ENCODE data around the gene TANC1.

Gene TANC1

GRCh38 chr2:159118115-159118858 is 149.8 kb downstream of the TANC1 start:
- DNase-seq (ENCODE audit: low read depth in 2 of 2), result peak; percentile 51 to 61

- DNase-seq (ENCODE audit: low read depth in 2 of 2), result no peak
Observed at GRCh38 chr2:159118859-159119500, 150.5 kb downstream of the TANC1 start.

GRCh38 chr2:159119652-159120257 is 151.3 kb downstream of the TANC1 start:
- DNase-seq (ENCODE audit: low read depth in 2 of 2), result no peak

GRCh38 chr2:159123786-159124185 is 155.3 kb downstream of the TANC1 start:
- DNase-seq (ENCODE audit: low read depth in 2 of 2), result no peak

- DNase-seq (ENCODE audit: low read depth in 2 of 2), result peak in 1 of 2 donors; percentile 26
Observed at GRCh38 chr2:159124441-159124911, 156.0 kb downstream of the TANC1 start.

- DNase-seq (ENCODE audit: low read depth in 2 of 2), result no peak
Observed at GRCh38 chr2:159124931-159125467, 156.6 kb downstream of the TANC1 start.

GRCh38 chr2:159125858-159126257 is 157.4 kb downstream of the TANC1 start:
- DNase-seq (ENCODE audit: low read depth in 2 of 2), result no peak

- no peak for DNase-seq (ENCODE audit: low read depth in 2 of 2)
Observed at GRCh38 chr2:159126432-159127022, 158.1 kb downstream of the TANC1 start.

- DNase-seq (ENCODE audit: low read depth in 2 of 2), result no peak
Observed at GRCh38 chr2:159128191-159128590, 159.8 kb downstream of the TANC1 start.

- DNase-seq (ENCODE audit: low read depth in 2 of 2), result no peak
Observed at GRCh38 chr2:159129269-159129668, 160.8 kb downstream of the TANC1 start.

GRCh38 chr2:159129824-159130223 is 161.4 kb downstream of the TANC1 start:
- no peak for DNase-seq (ENCODE audit: low read depth in 2 of 2)

- no peak for DNase-seq (ENCODE audit: low read depth in 2 of 2)
Observed at GRCh38 chr2:159130302-159130701, 161.9 kb downstream of the TANC1 start.

- DNase-seq (ENCODE audit: low read depth in 2 of 2), result no peak
Observed at GRCh38 chr2:159131267-159131913, 162.9 kb downstream of the TANC1 start.

GRCh38 chr2:159131914-159132281 is 163.5 kb downstream of the TANC1 start:
- no peak for DNase-seq (ENCODE audit: low read depth in 2 of 2)

GRCh38 chr2:159133797-159134196 is 165.4 kb downstream of the TANC1 start:
- no peak for DNase-seq (ENCODE audit: low read depth in 2 of 2)

- DNase-seq (ENCODE audit: low read depth in 2 of 2), result no peak
Observed at GRCh38 chr2:159134979-159135378, 166.5 kb downstream of the TANC1 start.

- no peak for DNase-seq (ENCODE audit: low read depth in 2 of 2)
Observed at GRCh38 chr2:159136391-159136790, 168.0 kb downstream of the TANC1 start.

GRCh38 chr2:159137511-159138241 is 169.2 kb downstream of the TANC1 start:
- no peak for DNase-seq (ENCODE audit: low read depth in 2 of 2)

- no peak for DNase-seq (ENCODE audit: low read depth in 2 of 2)
Observed at GRCh38 chr2:159138642-159139182, 170.3 kb downstream of the TANC1 start.

GRCh38 chr2:159139216-159139933 is 170.9 kb downstream of the TANC1 start:
- no peak for DNase-seq (ENCODE audit: low read depth in 2 of 2)
